Measurements from ENCODE around the gene ACTG2.

DNA sequence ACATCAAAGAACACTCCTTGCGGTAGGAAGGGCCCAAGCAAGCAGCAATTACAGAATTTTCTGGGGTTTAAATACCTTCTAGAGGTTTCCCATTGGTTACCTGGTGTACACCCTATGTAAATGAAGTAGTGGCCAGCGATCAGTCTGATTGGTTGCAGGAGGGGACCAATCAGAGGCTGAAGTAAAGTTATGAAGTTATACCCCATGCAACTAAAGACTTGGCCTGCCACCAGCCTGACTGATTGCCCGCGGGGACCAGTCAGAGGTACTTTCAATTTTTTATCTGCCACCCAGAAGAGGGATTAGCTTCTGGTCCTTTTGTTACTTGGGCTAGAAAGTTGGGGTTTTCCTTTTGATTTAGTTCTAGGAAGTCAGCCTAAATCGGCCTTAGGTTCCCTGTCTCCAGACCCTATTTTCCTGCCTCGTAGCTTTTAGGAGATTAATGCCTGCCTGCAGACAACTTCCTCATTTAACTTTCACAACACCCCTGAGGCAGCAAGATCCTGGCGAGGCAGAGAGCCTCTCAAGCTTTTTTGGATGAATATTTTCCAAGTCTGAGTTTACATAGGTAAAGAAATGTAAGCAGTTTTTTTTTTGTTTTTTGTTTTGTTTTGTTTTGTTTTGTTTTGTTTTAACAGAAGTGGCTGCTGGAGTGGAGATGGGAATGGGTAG lies 32.4 kb downstream of the ACTG2 start:
- TF ChIP-seq, protein P1, sequence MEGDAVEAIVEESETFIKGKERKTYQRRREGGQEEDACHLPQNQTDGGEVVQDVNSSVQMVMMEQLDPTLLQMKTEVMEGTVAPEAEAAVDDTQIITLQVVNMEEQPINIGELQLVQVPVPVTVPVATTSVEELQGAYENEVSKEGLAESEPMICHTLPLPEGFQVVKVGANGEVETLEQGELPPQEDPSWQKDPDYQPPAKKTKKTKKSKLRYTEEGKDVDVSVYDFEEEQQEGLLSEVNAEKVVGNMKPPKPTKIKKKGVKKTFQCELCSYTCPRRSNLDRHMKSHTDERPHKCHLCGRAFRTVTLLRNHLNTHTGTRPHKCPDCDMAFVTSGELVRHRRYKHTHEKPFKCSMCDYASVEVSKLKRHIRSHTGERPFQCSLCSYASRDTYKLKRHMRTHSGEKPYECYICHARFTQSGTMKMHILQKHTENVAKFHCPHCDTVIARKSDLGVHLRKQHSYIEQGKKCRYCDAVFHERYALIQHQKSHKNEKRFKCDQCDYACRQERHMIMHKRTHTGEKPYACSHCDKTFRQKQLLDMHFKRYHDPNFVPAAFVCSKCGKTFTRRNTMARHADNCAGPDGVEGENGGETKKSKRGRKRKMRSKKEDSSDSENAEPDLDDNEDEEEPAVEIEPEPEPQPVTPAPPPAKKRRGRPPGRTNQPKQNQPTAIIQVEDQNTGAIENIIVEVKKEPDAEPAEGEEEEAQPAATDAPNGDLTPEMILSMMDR (conservative IDR thresholded peaks at IDR 0.05; ENCODE audit: low read length): no peak
- no peak for TF ChIP-seq EZH2phosphoT487 (IDR thresholded peaks at IDR 0.05; ENCODE audit: borderline replicate concordance)

All from Loucy (cell line).